Islet precursor cell (in vitro differentiated cells): ENCODE measurements around the gene NEIL1.
A peak's percentile ranks its signal among the peaks of the same experiment; 100 is the strongest.
"Not testable (repeated sequence)": the region's sequence is repeated elsewhere in the genome, so short reads cannot be mapped to it uniquely, and the experiment has no call there.

Source experiments
- DNase-seq: peaks from one replicate; pipeline ENCODE4 v3.0.0-alpha.2; 2018

Gene NEIL1

GRCh38 chr15:75335313-75335704, 11.5 kb upstream of the NEIL1 start:
- no peak for DNase-seq

GRCh38 chr15:75335705-75336355, 11.0 kb upstream of the NEIL1 start, which contains the start of gene COMMD4:
Gene COMMD4 (plus strand): TSS chr15:75336063. CDS start chr15:75336090, 27 bp downstream.
- DNase-seq = peak; percentile 97

GRCh38 chr15:75338661-75339240, 8.1 kb upstream of the NEIL1 start:
- DNase-seq = no peak

GRCh38 chr15:75339531-75340240, 7.2 kb upstream of the NEIL1 start:
- DNase-seq = no peak

GRCh38 chr15:75342221-75342620, 4.6 kb upstream of the NEIL1 start:
- peak; percentile 54 for DNase-seq

- DNase-seq = not testable (repeated sequence)
Observed at GRCh38 chr15:75343953-75344352, 2.9 kb upstream of the NEIL1 start.

GRCh38 chr15:75347222-75348033, 589 bp downstream of the NEIL1 start:
- peak; percentile 74 for DNase-seq

- DNase-seq = no peak
Observed at GRCh38 chr15:75348034-75348561, 1.3 kb downstream of the NEIL1 start.

GRCh38 chr15:75348562-75349350, 1.9 kb downstream of the NEIL1 start:
- DNase-seq = peak; percentile 58

GRCh38 chr15:75349351-75349669, 2.5 kb downstream of the NEIL1 start:
- not testable (repeated sequence) for DNase-seq

- peak; percentile 47 for DNase-seq
Observed at GRCh38 chr15:75349851-75350588, 3.2 kb downstream of the NEIL1 start.

- DNase-seq = no peak
Observed at GRCh38 chr15:75350601-75351361, 3.9 kb downstream of the NEIL1 start.

- DNase-seq = no peak
Observed at GRCh38 chr15:75352186-75353080, 5.6 kb downstream of the NEIL1 start.

- DNase-seq = no peak
Observed at GRCh38 chr15:75353604-75354003, 6.8 kb downstream of the NEIL1 start.

GRCh38 chr15:75354454-75354853, 7.6 kb downstream of the NEIL1 start:
- no peak for DNase-seq

GRCh38 chr15:75355369-75355768, 8.5 kb downstream of the NEIL1 start:
- no peak for DNase-seq

- peak; percentile 51 for DNase-seq
Observed at GRCh38 chr15:75356006-75356405, 9.2 kb downstream of the NEIL1 start.

- no peak for DNase-seq
Observed at GRCh38 chr15:75356517-75356916, 9.7 kb downstream of the NEIL1 start.

- no peak for DNase-seq
Observed at GRCh38 chr15:75357976-75358673, 11.3 kb downstream of the NEIL1 start.
